ENCODE measurements around the gene GJB3.
"Not testable (repeated sequence)": the region's sequence is repeated elsewhere in the genome, so short reads cannot be mapped to it uniquely, and the experiment has no call there.

Gene GJB3

DNA sequence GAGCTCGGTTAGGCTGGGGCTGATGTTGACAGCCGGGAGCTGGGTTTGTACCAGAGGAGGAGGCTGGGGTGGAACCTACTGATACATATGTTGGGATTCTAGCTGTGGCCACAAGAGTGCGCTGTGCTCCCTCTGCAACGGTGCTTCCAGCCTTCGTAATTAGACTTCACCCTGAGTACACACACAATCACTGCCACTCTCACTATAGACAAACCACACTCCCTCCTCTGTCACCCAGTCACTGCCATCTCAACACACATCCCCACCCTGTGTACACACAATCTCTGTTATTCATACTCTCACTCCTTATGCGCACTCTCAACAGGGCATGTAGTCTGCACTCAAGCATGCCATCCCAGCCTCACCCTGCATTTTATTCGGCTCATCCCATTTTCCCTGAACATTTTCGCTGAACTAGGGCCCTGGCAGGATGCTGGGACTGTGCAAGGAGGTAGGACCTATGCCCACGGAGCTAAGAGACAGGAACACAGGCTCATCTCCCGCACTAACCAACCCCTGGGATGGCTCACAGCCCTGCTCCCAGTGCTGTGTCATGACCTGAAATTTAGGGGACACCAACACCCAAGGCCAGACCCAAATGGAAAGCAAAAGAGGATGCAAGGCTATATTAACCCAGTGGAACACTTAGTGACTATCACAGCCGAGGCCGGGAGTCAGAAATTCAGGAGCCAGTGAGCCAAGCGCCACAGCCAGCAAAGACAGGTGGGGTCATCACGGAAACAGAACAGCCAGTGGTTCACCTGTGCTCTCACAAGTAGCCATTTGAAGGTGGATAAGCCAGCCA lies 5.7 kb downstream of the GJB3 start:
- DNase-seq: peak; percentile 58

DNA sequence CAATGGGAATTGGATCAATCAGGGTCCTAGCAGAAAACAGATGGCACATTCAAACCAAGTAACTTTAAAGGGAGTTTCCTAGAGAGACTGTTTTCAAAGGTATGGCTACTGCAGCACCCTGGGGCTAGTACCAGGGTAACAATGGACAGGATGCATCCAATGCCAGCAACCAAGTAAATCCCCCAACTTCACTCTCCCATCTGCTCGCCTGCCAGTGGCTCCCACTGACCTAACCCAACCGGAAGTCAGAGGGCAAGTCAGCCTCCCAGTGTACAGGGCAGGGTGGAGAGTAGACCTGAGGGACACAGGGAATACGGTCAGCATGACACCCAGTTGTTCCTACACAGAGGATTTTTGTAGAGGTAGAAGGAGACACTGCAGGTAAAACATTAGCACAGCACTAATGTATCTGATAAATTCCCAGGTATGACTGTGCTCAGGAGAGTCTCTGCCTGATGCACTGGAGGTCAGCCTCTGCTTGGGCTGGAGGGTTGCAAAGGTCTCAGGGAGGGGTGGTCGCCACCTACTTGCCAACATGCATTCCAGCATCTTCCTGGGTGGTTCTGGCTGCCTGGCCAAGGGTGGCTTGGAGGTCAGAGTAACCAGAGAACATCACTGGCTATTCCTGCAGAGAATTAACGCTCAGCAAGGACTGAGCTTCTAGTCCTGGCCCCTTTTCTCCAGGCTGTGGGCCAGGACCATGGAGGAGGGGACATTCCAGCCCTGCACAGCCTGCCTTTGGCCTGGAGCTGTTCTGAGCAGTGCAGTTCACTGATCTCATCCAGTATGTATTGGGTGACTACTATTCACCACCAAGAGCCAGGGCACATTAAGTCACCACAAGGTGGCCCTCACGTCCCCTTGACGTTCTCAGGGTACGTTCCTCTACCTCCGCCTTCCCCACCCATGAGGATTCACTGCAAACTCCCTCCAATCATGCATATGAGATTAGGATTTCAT lies 6.7 kb downstream of the GJB3 start:
- DNase-seq: no peak

DNA sequence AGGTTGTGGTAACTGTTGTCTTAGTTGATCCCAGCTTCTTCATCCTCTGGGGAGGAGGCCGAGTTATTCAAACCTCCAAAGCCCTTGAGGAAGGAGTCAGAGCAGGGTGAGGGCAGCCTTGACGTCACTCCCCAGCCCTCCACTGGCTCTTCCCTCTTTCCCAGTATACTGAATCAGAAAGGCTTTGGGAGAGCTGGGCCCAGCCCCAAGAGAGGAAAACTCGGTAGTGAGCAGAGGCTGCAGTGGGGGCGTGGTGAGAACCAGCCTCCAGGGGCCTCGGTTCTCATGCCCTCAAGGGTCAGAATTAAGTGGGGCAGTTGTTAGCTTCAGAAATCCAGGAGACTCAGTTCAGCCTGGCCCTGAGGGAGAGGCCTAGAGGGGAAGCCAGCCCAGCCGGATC lies 10.0 kb downstream of the GJB3 start:
- no peak for DNase-seq

DNA sequence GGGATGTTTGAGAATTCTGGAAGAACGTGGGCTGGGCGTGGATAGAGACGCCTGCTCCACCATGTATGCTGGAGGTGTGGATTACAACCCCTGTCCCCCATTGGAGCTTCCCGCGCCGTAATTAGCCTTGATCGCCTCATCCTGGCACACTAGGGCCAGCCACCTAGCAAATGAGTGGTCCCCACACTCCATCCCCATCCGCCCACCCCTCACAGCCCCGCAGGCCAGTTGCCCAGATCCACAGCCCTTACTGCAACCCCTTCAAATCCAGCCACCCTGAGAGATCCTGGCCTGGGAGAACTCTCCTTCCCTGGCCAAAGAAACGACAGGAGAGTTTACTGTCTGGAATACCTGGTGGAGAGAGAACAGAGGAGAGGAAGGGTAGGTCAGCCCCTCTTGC lies 11.4 kb downstream of the GJB3 start:
- DNase-seq: no peak

- DNase-seq: peak; percentile 7
These were observed 12.1 kb downstream of the GJB3 start, which contains the start of gene GJA4 for GRCh38 chr1:34792868-34793727. TSS of gene GJA4 (plus strand) at chr1:34792999. CDS start at chr1:34794214, 1,215 bp downstream.

DNA sequence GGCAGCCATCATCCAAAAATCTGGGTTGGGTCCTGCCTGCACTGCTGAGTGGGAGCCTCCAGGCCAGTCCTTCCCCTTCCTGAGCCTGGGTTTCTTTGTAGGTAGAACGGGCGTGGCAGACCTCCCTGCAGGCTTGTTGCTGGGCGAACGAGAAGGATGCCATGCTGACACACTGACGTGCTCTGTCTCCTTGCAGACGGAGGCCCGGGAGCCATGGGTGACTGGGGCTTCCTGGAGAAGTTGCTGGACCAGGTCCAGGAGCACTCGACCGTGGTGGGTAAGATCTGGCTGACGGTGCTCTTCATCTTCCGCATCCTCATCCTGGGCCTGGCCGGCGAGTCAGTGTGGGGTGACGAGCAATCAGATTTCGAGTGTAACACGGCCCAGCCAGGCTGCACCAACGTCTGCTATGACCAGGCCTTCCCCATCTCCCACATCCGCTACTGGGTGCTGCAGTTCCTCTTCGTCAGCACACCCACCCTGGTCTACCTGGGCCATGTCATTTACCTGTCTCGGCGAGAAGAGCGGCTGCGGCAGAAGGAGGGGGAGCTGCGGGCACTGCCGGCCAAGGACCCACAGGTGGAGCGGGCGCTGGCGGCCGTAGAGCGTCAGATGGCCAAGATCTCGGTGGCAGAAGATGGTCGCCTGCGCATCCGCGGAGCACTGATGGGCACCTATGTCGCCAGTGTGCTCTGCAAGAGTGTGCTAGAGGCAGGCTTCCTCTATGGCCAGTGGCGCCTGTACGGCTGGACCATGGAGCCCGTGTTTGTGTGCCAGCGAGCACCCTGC lies 13.2 kb downstream of the GJB3 start:
- no peak for DNase-seq

DNA sequence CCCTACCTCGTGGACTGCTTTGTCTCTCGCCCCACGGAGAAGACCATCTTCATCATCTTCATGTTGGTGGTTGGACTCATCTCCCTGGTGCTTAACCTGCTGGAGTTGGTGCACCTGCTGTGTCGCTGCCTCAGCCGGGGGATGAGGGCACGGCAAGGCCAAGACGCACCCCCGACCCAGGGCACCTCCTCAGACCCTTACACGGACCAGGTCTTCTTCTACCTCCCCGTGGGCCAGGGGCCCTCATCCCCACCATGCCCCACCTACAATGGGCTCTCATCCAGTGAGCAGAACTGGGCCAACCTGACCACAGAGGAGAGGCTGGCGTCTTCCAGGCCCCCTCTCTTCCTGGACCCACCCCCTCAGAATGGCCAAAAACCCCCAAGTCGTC lies 13.8 kb downstream of the GJB3 start:
- no peak for DNase-seq

GRCh38 chr1:34795916-34796315 lies 14.9 kb downstream of the GJB3 start:
- no peak for DNase-seq

GRCh38 chr1:34796990-34797389 lies 16.0 kb downstream of the GJB3 start:
- DNase-seq: no peak

- no peak for DNase-seq
These were observed 19.2 kb downstream of the GJB3 start for GRCh38 chr1:34800214-34800613.

DNA sequence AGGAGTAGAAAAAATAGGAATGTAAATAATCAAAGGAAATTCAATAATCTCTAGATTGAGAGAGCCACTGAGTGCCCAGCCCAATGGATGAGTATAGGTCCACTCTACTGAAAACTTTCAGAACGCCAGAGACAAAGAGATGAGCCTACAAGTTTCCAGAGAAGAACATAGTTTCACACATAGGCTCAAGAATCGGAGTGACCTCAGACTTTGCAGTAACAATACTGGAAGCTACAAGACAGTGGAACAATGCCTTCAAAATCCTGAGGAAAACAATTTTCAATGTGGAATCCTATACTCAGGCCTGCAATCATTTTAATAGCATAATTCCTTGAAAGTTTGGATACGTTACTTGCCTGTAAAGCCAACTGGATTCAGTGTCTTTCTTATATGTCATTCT lies 22.8 kb downstream of the GJB3 start:
- no peak for DNase-seq

DNA sequence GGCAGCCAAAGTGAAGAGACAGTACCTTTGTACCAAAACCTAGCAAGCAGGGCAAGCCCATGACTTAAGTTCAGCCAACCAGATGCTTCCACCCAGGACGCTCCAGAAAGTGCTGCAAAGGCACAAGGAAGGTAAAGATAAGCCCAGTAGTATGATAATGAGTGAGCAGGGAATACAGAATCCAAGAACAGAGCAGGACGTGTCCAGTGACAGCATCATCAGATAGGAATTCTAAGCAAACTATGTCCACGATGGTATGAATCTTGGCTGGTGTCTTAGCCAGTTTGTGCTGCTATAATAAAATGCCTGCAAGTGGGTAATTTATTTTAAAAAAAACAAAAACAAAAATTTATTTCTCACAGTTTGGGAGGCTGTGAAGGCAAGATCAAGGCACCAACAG lies 25.4 kb downstream of the GJB3 start:
- no peak for DNase-seq

DNA sequence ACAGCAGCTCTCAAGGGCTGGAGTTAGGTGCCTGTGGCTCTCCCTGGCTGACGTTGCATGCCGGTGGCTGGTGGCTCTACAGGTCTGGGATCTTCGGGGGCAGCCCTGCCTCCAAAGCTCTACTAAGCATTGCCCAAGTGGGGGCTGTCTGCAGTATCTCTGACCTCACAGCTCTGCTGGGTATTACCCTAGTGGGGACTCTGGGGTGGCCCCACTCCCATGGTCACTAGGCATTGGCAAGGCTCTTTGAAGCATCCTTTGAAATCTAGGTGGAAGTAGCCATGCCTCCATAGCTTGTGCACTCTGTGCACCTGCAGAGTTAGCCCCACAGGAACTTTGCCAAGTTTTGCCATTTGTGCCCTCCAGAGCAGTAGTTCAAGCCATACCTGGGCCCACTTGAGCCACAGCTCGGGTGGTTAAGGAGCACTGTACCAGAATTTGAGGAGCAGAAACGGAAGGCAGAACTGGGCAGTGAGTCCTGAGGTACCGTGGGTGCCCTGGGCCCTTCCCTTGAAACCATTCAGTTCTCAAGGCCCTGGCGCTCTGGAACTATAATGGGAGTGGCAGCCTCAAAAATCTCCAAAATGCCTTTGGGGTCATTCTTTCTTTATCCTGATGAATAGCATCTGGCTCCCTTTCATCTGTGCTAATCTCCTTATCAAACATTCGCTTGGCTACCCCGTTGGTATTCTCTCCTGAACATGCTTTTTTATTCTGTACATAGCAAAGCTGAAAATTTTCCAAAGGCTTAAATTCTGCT lies 27.2 kb downstream of the GJB3 start:
- no peak for DNase-seq

- DNase-seq: not testable (repeated sequence)
These were observed 29.8 kb downstream of the GJB3 start for GRCh38 chr1:34810781-34811180.

DNA sequence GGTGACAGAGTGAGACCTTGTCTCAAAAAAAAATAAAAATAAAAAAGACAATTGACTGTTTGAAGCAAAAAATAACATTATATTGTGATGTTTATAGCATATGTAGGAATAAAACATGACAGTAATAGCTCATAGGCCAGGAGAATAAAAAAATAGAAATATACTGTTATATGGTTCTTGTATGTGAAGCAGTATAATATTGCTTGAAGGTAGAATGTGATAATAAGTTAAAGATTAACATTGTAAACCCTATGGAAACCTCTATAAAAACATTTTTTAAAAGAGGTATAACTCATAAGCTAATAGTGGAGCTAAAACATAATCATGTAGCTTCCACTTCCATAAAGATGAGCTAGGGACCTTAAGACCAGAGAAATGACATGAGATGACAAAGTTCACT lies 35.3 kb downstream of the GJB3 start:
- DNase-seq: no peak

DNA sequence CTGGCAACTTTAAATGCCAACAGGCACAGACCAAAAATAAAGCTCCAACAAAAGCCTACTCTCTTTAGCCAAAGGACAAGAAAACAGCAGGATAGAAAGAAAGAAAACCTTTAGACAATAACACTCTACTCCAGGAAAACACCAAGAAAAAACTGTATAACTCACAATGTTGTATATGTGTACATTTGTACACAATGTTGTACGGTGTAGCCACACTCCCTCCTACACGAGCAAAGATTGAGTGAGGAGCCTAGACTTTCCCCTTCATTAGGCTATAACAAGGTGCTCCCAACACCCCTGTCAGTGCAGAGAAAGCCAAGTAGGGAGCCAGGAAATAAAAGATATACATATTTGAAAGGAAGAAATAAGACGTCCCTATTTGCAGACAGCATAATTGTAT lies 35.8 kb downstream of the GJB3 start:
- DNase-seq: no peak

- not testable (repeated sequence) for DNase-seq
These were observed 37.8 kb downstream of the GJB3 start for GRCh38 chr1:34818862-34819261.

DNA sequence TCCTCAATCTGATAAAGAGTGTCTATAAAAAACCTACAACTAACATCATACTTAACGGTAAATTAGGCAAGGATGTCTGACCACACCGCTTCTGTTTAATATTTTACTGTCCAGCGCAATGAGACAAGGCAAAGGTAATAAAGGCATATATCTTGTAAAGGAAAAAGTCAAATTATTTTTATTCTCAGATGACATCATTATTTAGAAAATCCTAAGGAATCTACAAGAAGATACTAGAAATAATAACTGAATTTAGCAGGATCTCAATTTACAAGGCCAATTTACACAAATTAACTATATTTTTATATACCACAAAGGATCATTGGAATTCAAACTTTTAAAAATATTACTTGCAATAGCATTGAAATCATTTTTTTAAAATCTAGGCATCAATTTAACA lies 41.2 kb downstream of the GJB3 start:
- DNase-seq: no peak

GRCh38 chr1:34824817-34825454 lies 43.9 kb downstream of the GJB3 start:
- DNase-seq: no peak

- DNase-seq: no peak
These were observed 44.6 kb downstream of the GJB3 start for GRCh38 chr1:34825455-34826091.

Measured in NCI-H1105 (cell line).